DND-41 (cell line): ENCODE data around the gene CDS1.

Experiments
- ATAC-seq: fragments of 200-7000 bp; cut with Tn5 transposase; 3 replicates; pipeline ENCODE4 v1.9.1; 2021; ENCODE audit warnings: low read depth; ENCODE audit not compliant: insufficient read depth
- DNase-seq: peaks from one replicate; pipeline ENCODE4 v3.0.0-alpha.2; 2020
- H2AFZ ChIP-seq: 2 replicates; pipeline ENCODE4 v1.6.0; 2012; ENCODE audit warnings: low read depth, low read length
- H3K27ac ChIP-seq: 2 replicates; pipeline ENCODE4 v1.5.1; 2012; ENCODE audit warnings: low read length, inconsistent platforms
- H3K27me3 ChIP-seq: fragments of 200-600 bp; sonication (generic); 2 replicates; pipeline ENCODE4 v1.6.0; 2012; ENCODE audit warnings: low read length, mild to moderate bottlenecking, inconsistent platforms; ENCODE audit not compliant: insufficient read depth, poor library complexity
- H3K36me3 ChIP-seq: 2 replicates; pipeline ENCODE4 v1.5.1; 2012; ENCODE audit warnings: low read length, inconsistent platforms; ENCODE audit not compliant: insufficient read depth
- H3K4me1 ChIP-seq: 2 replicates; pipeline ENCODE4 v1.5.1; 2012; ENCODE audit warnings: mild to moderate bottlenecking, low read length; ENCODE audit not compliant: insufficient read depth
- H3K4me2 ChIP-seq: 2 replicates; pipeline ENCODE4 v1.6.0; 2012; ENCODE audit warnings: mild to moderate bottlenecking, moderate library complexity, low read length, inconsistent platforms; ENCODE audit not compliant: insufficient read depth
- H3K4me3 ChIP-seq, 2 experiments: fragments of 200-600 bp in 1 of 2; shearing (Covaris generic) in 1 of 2; 2 replicates each; pipeline ENCODE4 v1.5.1; 2012 to 2016; ENCODE audit warnings: inconsistent platforms in 2 of 2, low read length in 2 of 2, mild to moderate bottlenecking in 2 of 2, low read depth in 1 of 2, moderate library complexity in 1 of 2
- H3K79me2 ChIP-seq: 2 replicates; pipeline ENCODE4 v1.6.0; 2012; ENCODE audit warnings: low read length, inconsistent platforms; ENCODE audit not compliant: insufficient read depth
- H3K9ac ChIP-seq: 2 replicates; pipeline ENCODE4 v1.6.0; 2012; ENCODE audit warnings: low read depth, mild to moderate bottlenecking, inconsistent platforms, low read length, moderate library complexity
- H3K9me3 ChIP-seq: 2 replicates; pipeline ENCODE4 v1.5.1; 2012; ENCODE audit warnings: low read length, moderate library complexity, mild to moderate bottlenecking, inconsistent platforms; ENCODE audit not compliant: insufficient read depth, severe bottlenecking
- H4K20me1 ChIP-seq: 2 replicates; pipeline ENCODE4 v1.6.0; 2012; ENCODE audit warnings: low read length; ENCODE audit not compliant: insufficient read depth
- CTCF ChIP-seq: IDR thresholded peaks from 2 replicates; pipeline ENCODE4 v1.5.1; 2012; ENCODE audit warnings: borderline replicate concordance, low read length, moderate library complexity, mild to moderate bottlenecking; ENCODE audit not compliant: poor library complexity, severe bottlenecking; ENCODE audit errors: extremely low read depth
- EZH2 ChIP-seq: IDR thresholded peaks from 3 replicates; pipeline ENCODE4 v1.6.1; 2012; ENCODE audit warnings: borderline replicate concordance, low read depth, mild to moderate bottlenecking, moderate library complexity, low read length, inconsistent platforms; ENCODE audit not compliant: severe bottlenecking

The CDS1 gene

DNA sequence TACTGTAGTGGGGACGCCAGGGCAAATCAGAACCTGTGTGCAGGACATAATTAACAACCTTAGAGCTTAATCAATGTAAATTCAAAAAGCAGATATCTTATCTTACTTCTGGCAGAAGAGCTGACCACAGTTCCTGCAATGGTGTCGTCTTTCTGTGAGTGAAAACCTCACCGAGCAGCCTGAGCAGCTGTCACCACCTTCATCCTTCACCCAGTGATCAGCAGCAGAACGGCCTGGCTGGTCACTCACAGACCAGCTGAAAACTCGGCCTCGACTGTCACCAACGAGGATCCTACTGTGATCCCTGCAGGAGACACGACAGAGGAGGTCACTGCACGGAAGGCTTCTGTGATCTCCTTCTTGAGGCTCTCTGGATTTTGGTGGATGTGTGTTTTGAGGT is 94.2 kb downstream of the CDS1 start:
- Histone ChIP-seq H3K27me3 (peaks cover 6% of the 10 kb centered on the region), H3K4me2 (no peak overlapping the region), H3K4me3 (no peak overlapping the region), H3K9me3 (no peaks in the 10 kb centered on the region), H3K9ac (no peak overlapping the region), H3K79me2 (no peaks in the 10 kb centered on the region), H3K4me1 (peaks cover 13% of the 10 kb centered on the region), H2AFZ (no peak overlapping the region), H3K27ac (no peak overlapping the region), H3K36me3 (no peaks in the 10 kb centered on the region), H4K20me1 (no peaks in the 10 kb centered on the region)
- TF ChIP-seq EZH2, result no peak
- no peak for TF ChIP-seq CTCF
- ATAC-seq (no peak), DNase-seq (no peak)

DNA sequence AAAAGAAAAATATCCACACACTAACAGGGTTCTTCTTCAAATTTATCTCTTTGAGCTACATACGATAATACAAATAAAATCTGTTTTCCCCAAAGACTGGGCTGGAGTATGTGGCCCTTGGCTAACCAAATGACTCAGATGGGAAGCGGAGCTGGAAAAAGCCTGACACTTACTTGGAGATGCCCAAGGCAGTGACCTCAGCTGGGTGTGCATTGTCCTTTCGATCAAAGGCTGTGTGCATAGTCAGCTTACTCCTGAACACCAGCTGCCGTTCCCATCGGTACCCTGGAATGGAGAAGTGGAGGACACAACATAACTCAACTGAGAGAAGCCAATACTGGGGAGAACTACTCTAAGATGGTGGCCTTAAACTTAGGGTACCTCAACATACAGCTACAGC is 95.1 kb downstream of the CDS1 start:
- Histone ChIP-seq H3K36me3 (no peaks in the 10 kb centered on the region), H3K79me2 (no peaks in the 10 kb centered on the region), H3K4me2 (no peak overlapping the region), H3K9ac (no peak overlapping the region), H3K4me3 (no peak overlapping the region), H3K4me1 (peaks cover 14% of the 10 kb centered on the region), H2AFZ (no peak overlapping the region), H3K9me3 (no peaks in the 10 kb centered on the region), H3K27me3 (peaks cover 6% of the 10 kb centered on the region), H4K20me1 (no peaks in the 10 kb centered on the region), H3K27ac (no peak overlapping the region)
- no peak for ATAC-seq
- TF ChIP-seq EZH2 (no peak), CTCF (no peak)
- no peak for DNase-seq

DNA sequence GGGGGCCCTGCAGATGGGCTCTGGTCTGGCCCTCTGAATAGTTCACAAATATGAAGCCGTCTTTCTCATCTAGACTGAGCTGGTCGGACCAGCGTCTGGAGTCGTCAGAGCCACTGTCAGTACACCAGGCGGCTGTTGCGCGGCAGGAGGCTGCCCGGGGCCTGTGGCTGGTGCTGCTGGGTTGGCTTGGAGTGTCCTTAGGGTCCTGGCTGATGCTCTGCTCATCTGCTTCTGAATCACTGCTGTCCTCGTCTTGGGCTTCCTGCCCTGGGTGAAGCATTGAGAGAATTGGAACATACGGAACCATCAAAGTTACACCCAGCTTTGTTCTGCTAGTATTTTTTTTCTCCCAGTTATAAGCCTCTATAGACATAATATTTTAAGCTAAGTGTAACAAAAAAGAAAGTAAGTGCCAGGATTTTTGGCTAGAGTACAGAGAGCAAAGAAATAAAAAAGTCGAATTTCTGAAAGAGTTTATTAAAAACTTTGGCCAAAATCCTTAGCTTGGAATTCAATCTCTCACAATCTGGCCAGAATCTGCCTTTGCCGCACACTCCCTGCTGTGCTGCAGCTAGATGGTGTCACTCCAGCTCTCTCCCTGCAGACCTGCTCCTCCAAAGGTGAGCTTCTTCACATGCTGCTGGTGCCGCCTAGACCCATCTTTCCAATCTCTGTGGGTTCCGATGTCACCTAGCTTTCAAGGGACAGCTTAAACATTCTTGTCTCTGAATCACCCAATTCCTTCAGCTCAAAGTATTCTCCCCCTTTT is 96.2 kb downstream of the CDS1 start:
- Histone ChIP-seq H3K27me3 (peaks cover 6% of the 10 kb centered on the region), H3K4me3 (no peak overlapping the region), H4K20me1 (no peaks in the 10 kb centered on the region), H3K79me2 (no peaks in the 10 kb centered on the region), H2AFZ (no peak overlapping the region), H3K9me3 (no peaks in the 10 kb centered on the region), H3K4me1 (peaks cover 14% of the 10 kb centered on the region), H3K4me2 (no peak overlapping the region), H3K9ac (no peak overlapping the region), H3K27ac (no peak overlapping the region), H3K36me3 (no peaks in the 10 kb centered on the region)
- no peak for ATAC-seq
- no peak for DNase-seq
- TF ChIP-seq CTCF, result no peak
